GM12891 (cell line): ENCODE results near the gene SDK1.

Source experiments
- DNase-seq: peaks from one replicate; pipeline ENCODE4 v3.0.0; 2011; ENCODE audit warnings: low spot score; ENCODE audit not compliant: insufficient read length
- FAIRE-seq: peaks from 2 replicates; lab custom pipeline; 2011; peaks lifted over from hg19 to GRCh38; lab: Jason Lieb, UNC
- PAX5 ChIP-seq: IDR thresholded peaks from 2 replicates; pipeline ENCODE4 v1.6.1; 2011; ENCODE audit warnings: low read length, moderate library complexity, mild to moderate bottlenecking; ENCODE audit not compliant: insufficient read depth, severe bottlenecking
- POLR2A ChIP-seq: IDR thresholded peaks from 2 replicates; pipeline ENCODE4 v1.6.1; 2011; ENCODE audit warnings: low read depth, low read length, control low read depth
- POLR2AphosphoS5 ChIP-seq: IDR thresholded peaks from 2 replicates; pipeline ENCODE4 v1.6.1; 2011; ENCODE audit warnings: low read depth, low read length, control low read depth
- POU2F2 ChIP-seq: IDR thresholded peaks from 2 replicates; pipeline ENCODE4 v1.6.1; 2011; ENCODE audit warnings: low read depth, mild to moderate bottlenecking, control low read depth, low read length, moderate library complexity
- SPI1 ChIP-seq: IDR thresholded peaks from 2 replicates; pipeline ENCODE4 v1.6.1; 2011; ENCODE audit warnings: low read depth, low read length, control low read depth
- TAF1 ChIP-seq: IDR thresholded peaks from 2 replicates; pipeline ENCODE4 v1.6.1; 2011; ENCODE audit warnings: low read depth, low read length, control low read depth

Gene SDK1

GRCh38 chr7:4203626-4204512 lies 902.8 kb downstream of the SDK1 start:
- FAIRE-seq, result no peak
- no peak for TF ChIP-seq POU2F2
- TF ChIP-seq TAF1, result no peak
- TF ChIP-seq SPI1, result no peak
- TF ChIP-seq PAX5, result no peak
- DNase-seq, result no peak

- FAIRE-seq (no peak), DNase-seq (no peak)
- TF ChIP-seq TAF1, result no peak
- no peak for TF ChIP-seq POU2F2
- TF ChIP-seq PAX5, result no peak
- TF ChIP-seq POLR2A, result no peak
- TF ChIP-seq SPI1, result no peak
- no peak for TF ChIP-seq POLR2AphosphoS5
These were observed 903.6 kb downstream of the SDK1 start for GRCh38 chr7:4204513-4205165.

- no peak for DNase-seq
- TF ChIP-seq POLR2AphosphoS5 (no peak), PAX5 (no peak), POLR2A (no peak), POU2F2 (no peak)
- FAIRE-seq, result no peak
These were observed 904.8 kb downstream of the SDK1 start for GRCh38 chr7:4205828-4206227.

- TF ChIP-seq SPI1, result no peak
- no peak for TF ChIP-seq PAX5
- no peak for TF ChIP-seq POLR2AphosphoS5
- TF ChIP-seq POLR2A, result no peak
- TF ChIP-seq POU2F2, result no peak
- TF ChIP-seq TAF1, result no peak
- DNase-seq (no peak), FAIRE-seq (no peak)
These were observed 906.0 kb downstream of the SDK1 start for GRCh38 chr7:4207011-4207410.

- DNase-seq, result no peak
- FAIRE-seq, result no peak
- TF ChIP-seq SPI1, result no peak
- TF ChIP-seq PAX5, result no peak
- no peak for TF ChIP-seq POU2F2
- TF ChIP-seq TAF1, result no peak
- no peak for TF ChIP-seq POLR2AphosphoS5
- TF ChIP-seq POLR2A, result no peak
These were observed 907.0 kb downstream of the SDK1 start for GRCh38 chr7:4208086-4208485.

GRCh38 chr7:4208586-4208985 lies 907.5 kb downstream of the SDK1 start:
- no peak for DNase-seq
- TF ChIP-seq POLR2AphosphoS5 (no peak), SPI1 (no peak), PAX5 (no peak), POU2F2 (no peak), POLR2A (no peak), TAF1 (no peak)
- no peak for FAIRE-seq

- FAIRE-seq (no peak), DNase-seq (no peak)
- TF ChIP-seq POLR2A (no peak), POLR2AphosphoS5 (no peak), TAF1 (no peak), POU2F2 (no peak)
These were observed 908.1 kb downstream of the SDK1 start for GRCh38 chr7:4209126-4209525.

- TF ChIP-seq PAX5 (no peak), POLR2AphosphoS5 (no peak), TAF1 (no peak), SPI1 (no peak), POLR2A (no peak), POU2F2 (no peak)
- FAIRE-seq, result no peak
- no peak for DNase-seq
These were observed 908.9 kb downstream of the SDK1 start for GRCh38 chr7:4209966-4210365.

- TF ChIP-seq POLR2AphosphoS5 (no peak), PAX5 (no peak), TAF1 (no peak), POLR2A (no peak), POU2F2 (no peak), SPI1 (no peak)
- DNase-seq (no peak), FAIRE-seq (no peak)
These were observed 909.8 kb downstream of the SDK1 start for GRCh38 chr7:4210821-4211220.
